Epithelial cell of proximal tubule (primary cell): Measurements from ENCODE around the gene RHOB. TPM values are rescaled to one million over a fixed set of nuclear protein-coding genes. Genes with fewer than 3 reads are reported as not detected.

Experiments
- DNase-seq: peaks from one replicate; pipeline ENCODE4 v3.0.0-alpha.2; 2011; ENCODE audit warnings: low read depth
- H3K4me3 ChIP-seq: 2 replicates; pipeline ENCODE4 v1.5.1; 2011; ENCODE audit warnings: low read depth, mild to moderate bottlenecking, low read length
- total RNA-seq: library from RNA; depleted of rRNA; stranded (reverse); fragments of >200 nt; gene quantifications from 2 replicates; pipeline ENCODE4 v1.2.3, GENCODE V29; 2015
- TF ChIP-seq, protein P1 (sequence below): conservative IDR thresholded peaks from 2 replicates; pipeline ENCODE4 v1.5.1; 2012; ENCODE audit warnings: low read depth, mild to moderate bottlenecking, low read length

RHOB gene
- total RNA-seq, 1 donor from 2014 or later = 160 TPM

DNA sequence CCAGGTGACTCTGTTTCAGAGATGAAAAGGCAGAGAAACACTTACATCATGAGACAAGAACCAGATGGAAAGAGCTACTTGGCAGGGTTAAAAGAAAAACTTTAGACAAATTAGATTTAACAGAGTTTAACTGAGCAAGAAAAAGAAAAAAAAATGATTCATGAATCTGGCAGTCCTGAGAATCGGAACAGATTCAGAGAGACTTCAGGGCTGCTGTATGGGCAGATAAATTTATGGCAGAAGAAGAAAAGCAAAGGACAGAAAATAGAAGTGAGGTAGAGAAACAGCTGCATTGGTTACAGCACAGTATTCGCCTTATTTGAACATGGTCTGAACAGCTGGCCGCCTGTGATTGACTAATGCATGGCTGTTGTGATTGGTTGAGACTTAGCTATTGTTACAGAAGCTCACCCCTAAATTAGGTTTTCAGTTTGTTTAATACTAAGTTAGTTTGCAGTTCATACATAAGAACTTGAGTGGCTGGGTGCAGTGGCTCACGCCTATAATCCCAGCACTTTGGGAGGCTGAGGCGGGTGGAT lies 43.0 kb upstream of the RHOB start:
- TF ChIP-seq, protein P1, sequence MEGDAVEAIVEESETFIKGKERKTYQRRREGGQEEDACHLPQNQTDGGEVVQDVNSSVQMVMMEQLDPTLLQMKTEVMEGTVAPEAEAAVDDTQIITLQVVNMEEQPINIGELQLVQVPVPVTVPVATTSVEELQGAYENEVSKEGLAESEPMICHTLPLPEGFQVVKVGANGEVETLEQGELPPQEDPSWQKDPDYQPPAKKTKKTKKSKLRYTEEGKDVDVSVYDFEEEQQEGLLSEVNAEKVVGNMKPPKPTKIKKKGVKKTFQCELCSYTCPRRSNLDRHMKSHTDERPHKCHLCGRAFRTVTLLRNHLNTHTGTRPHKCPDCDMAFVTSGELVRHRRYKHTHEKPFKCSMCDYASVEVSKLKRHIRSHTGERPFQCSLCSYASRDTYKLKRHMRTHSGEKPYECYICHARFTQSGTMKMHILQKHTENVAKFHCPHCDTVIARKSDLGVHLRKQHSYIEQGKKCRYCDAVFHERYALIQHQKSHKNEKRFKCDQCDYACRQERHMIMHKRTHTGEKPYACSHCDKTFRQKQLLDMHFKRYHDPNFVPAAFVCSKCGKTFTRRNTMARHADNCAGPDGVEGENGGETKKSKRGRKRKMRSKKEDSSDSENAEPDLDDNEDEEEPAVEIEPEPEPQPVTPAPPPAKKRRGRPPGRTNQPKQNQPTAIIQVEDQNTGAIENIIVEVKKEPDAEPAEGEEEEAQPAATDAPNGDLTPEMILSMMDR = no peak
- H3K4me3 ChIP-seq = no peak overlapping the region
- no peak for DNase-seq

DNA sequence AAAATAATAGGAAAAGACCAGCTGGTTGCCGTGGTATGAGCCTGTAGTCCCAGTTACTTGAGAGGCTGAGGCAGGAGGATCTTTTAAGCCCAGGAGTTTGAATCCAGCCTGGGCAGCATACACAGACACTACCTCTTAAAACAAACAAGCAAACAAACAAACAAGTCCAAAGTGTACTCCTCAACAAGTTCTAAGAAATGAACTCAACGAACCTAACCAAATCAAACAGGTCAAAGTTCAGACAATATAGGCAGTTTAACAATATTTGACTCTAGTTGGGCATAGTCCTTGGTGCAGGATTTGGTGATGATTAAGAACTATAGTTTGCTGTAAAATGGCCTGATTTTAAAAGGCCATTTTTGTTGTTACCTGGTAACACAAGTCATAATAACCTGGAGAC lies 41.9 kb upstream of the RHOB start:
- no peak overlapping the region for H3K4me3 ChIP-seq
- DNase-seq = no peak
- TF ChIP-seq, protein P1 = no peak

DNA sequence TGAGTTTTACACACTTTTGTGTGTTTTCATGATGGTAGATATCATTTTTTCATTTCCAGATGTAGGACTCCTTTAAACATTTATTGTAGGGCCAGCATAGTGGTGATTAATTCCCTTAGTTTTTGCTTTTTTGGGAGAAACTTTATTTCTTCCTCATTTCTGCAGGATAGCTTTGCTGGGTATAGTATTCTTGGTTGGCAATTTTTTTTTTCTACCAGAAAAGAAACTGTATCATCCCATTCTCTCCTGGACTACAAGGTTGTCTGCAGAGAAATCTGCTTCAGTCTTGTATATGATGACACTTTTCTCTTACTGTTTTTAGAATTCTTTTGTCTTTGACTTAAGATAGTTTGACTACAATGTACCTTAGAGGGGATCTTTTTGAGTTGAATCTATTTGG lies 37.8 kb upstream of the RHOB start:
- TF ChIP-seq, protein P1 = no peak
- H3K4me3 ChIP-seq = no peak overlapping the region
- no peak for DNase-seq

DNA sequence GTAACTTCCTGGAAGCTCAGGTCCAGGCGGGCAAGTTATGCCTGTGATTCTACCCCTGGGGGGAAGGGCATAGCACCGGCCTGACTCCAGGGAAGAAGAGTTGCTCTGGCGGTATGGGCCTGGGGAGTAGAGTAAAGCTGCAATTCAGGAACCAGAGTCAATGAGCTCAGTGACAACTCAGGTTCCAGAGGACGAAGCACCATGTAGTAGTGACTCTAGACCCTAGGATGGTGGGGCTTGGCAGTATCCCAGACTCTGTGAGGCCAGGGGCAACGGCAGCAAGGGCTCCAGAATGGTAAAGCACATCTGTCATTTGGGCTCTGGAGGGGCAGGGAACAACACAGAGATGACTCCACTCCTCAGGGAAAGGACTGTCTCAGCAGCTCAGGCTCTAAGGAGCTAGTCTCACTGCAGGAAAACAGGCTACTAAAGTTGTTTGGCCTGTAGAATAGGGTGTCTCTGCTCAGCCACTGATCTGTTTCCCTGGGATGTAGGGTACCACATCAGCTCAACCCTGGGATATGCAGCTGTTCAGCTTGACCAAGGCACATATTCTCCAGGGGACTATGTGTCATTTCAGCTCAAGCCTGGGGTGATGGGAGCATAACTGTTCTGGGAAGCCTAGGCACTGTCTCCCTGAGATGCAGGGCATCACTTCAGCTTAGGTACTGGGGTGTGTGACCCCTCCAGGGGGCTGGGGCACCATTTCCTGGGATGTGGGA lies 36.2 kb upstream of the RHOB start:
- TF ChIP-seq, protein P1 = no peak
- no peak for DNase-seq
- no peak overlapping the region for H3K4me3 ChIP-seq

DNA sequence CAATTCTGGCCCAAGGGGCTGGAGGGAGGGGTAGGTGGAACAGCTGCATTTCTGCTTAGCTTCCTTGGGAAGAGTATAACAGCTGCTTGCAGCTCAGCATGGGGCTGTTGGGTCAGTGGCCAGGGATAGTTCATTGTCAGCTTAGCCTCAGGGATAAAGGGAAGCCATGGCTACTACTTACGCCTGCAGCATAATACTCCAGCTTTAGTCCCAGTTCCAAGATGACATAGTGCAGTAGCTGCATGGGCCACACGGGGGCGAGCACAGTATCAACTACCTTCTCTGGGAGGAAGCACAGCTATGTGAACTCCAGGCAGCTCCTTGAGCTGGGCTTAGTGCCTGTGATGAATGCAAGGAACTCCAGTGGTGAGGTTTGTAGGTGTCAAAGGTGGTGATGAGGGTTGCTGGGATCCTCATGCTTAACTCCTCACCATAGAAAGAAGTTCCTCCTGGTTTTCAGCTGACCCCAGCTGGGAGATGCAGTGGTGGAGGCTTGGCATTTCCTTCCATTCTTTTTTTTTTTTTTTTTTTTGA lies 35.4 kb upstream of the RHOB start:
- no peak for DNase-seq
- TF ChIP-seq, protein P1 = peak; percentile 79
- H3K4me3 ChIP-seq = no peak overlapping the region

DNA sequence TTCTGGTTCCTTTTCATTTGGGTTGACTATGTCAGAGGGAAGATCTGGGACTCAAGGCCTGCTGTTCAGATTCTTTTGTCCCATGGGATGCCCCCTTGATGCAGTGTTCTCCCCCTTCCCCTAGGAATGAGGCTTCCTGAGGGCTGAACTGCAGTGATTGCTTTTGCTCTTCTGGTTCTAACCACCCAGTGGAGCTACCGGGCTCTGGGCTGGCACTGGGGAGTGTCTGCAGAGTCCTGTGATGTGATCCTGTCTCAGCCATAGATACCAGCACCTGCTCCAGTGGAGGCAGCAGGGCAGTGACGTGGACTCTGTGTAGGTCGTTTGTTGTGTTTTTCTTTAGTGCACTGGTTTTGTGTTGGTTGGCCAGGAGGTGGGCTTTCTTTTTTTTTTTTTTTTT lies 32.1 kb upstream of the RHOB start:
- TF ChIP-seq, protein P1 = no peak
- no peak for DNase-seq
- H3K4me3 ChIP-seq = no peak overlapping the region

DNA sequence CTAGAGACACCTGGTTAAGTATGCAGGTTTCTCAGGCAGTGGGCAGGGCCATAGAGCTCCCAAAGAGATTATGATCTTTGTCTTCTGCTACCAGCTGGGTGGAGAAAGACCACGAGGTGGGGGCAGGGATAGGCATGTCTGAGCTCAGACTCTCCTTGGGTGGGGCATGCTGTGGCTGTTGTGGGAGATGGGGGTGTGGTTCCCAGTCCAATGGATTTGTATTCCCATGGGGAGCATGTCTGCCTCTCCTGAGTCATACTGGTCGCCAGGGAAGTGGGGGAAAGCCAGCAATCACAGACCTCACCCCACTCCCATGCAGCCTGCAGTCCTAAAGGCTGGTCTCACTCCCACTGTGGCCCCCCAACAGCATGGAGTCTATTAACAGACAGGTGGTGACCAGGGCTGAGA lies 31.4 kb upstream of the RHOB start:
- DNase-seq = no peak
- TF ChIP-seq, protein P1 = no peak
- H3K4me3 ChIP-seq = no peak overlapping the region
